ENCODE data around the gene TTLL1.
A peak's percentile ranks its signal among the peaks of the same experiment; 100 is the strongest.

DNA sequence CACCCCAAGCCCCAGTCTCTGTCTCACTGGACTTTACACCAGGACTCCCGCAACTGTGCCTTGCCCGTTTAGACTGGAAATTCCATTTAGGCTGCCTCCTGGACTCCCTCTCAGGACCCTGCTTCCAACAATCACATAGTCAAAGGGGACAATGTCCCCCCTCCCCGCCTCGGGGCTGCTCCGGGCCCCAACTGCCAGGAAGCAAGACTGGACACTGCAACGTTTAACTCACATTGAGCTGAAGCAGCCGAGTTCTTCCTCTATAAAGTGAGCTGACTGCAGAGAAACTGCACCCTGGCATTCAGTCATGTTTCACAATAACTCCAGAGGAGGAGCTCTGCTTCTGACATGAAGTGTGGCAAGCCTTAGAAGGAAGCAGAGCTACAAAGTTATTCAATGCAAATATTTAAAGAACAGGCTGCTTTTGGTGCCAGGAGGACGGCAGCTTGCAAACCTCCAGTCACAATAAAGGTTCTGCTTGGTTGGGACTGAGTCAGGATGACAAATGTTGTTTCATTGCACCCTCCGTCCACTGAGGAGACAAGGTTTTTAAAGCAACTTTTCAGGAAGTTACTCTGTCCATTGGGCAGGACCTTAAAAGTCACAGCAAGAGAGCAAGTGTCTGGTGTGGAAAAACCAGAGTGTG lies 94.2 kb downstream of the TTLL1 start:
- TF ChIP-seq CTCF (IDR thresholded peaks at IDR 0.05) (no peak), POLR2AphosphoS5 (IDR thresholded peaks at IDR 0.05; ENCODE audit: insufficient read depth in 1 of 2, low read depth in 1 of 2) (peak; percentile 26 to 87), POLR2A (IDR thresholded peaks at IDR 0.05) (peak in 1 of 2 donors; percentile 6)

Measured in vagina (tissue), 2 donors.